GM21737 (cell line): ENCODE measurements around the gene CORO1C.
"Not testable (repeated sequence)": the region's sequence is repeated elsewhere in the genome, so short reads cannot be mapped to it uniquely, and the experiment has no call there.

Experiments
- ATAC-seq: cut with Tn5 transposase; IDR thresholded peaks from one replicate; pipeline ENCODE4 v1.9.1; 2021; ENCODE audit warnings: mild to moderate bottlenecking, moderate library complexity; ENCODE audit not compliant: unreplicated experiment

The CORO1C gene

DNA sequence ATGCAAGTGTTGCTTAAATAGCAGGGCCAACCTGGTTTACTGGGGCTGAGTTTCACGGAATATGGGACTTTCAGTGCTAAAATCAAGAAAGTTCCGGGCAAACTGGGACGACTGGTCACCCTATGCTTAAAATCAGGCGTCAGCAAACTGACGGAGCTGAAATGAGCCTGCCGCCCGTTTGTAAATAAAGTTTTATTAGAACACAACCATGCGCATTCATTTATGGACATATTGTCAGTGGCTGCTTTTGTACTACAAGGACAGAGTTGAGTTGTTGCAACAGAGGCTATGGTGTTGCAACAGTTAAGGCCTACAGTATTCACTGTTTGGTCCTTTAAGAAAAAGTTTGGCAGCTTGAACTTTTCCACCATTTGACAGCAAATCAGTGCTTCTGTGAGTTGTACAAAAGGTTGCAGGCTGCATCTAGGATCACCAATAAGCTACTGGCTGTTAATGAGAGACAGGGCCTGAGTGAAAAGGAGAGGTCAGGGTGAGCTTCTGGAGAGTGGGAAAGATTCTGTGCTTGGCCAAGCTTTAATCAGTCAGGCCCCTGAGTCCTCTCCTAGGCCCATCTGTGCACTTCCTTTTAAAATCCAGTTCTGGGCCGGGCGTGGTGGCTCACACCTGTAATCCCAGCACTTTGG, 111.0 kb downstream of the CORO1C start:
- no peak for ATAC-seq

DNA sequence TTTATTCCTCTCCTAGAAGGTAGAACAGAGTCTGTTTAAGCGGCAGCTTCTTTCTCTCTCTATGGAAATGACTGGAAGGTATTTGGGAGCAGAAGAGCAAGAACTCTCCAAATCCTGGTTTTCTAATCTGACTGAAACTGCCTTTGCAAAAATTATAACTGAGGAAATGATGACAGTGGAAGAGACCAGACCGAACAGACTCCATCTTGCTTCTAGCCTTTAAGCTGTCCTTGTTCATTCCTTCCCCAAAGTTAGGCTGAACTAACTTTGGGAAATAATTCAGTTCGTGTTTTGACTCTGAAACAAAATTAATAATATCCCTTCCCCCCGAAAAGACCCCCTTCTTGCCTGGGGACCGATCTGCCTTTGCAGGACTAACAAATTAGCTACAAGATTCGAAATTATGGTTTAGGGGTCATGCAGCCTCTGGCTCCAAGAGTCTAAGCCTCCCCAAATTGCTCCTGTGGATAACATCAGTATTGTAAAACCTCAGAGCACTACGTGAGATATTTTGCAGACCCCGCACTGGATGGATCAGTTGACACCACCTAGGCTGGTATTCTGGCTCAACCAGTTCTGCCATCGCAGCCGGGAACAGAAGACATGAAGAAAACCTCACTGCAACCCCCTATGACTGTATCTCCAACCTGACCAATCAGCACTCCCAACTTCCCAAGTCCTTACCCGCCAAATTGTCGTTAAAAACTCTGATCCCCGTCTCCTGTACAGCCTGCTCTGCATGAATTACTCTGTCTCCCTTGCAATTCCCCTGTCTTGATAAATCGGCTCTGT, 111.8 kb downstream of the CORO1C start:
- ATAC-seq, result no peak

DNA sequence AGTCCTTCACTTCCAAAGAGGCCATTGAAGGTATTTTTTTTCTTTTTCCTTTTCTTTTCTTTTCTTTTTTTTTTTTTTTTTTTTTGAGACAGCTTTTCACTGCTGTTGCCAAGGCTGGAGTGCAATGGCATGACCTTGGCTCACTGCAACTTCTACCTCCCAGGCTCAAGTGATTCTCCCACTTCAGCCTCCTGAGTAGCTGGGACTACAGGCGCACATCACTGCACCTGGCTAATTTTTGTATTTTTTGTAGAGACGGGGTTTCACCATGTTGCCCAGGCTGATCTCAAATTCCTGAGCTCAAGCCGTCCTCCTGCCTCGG, 112.4 kb downstream of the CORO1C start:
- not testable (repeated sequence) for ATAC-seq

DNA sequence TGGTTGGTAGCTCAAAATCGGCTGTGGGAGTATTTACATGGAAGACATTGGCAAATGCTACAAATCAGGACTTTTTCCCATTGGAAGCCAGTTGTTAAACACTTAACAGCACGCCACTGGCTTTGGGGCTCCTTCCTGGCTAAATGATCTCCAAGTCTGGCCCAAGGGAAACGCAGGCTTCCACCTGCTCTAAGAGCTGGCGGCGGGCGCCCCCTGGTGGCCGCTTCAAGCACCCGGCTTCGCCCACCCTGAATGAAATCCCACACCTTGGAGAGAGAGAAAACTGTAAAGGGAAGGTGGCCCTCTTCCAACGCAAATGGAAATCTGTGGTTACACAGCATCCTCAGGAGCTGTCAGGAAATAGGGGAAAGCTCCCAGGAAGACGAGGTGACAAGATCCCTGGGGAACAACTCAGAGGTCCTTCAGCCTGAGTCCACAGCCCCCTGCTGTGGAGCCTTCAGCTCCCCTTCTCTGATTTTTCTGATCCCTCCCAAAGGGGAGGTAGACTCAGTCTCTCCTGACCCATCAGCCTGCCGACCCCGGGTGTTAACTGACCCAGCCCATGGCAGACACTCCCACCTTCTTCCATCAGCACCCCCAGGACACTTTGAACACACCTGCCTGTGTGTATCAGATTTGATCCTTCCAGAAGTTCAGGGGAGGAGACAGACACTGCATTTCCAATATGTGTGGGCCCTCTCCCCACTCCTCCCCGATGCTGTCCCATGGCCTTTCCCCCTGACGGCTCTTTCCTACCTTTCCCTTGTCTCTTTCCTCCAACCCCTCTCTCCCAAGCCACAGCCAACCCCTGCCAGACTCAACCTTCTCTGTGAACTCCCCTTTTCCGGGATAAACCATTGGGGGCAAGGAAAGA, 113.0 kb downstream of the CORO1C start:
- peak; percentile 37 for ATAC-seq

DNA sequence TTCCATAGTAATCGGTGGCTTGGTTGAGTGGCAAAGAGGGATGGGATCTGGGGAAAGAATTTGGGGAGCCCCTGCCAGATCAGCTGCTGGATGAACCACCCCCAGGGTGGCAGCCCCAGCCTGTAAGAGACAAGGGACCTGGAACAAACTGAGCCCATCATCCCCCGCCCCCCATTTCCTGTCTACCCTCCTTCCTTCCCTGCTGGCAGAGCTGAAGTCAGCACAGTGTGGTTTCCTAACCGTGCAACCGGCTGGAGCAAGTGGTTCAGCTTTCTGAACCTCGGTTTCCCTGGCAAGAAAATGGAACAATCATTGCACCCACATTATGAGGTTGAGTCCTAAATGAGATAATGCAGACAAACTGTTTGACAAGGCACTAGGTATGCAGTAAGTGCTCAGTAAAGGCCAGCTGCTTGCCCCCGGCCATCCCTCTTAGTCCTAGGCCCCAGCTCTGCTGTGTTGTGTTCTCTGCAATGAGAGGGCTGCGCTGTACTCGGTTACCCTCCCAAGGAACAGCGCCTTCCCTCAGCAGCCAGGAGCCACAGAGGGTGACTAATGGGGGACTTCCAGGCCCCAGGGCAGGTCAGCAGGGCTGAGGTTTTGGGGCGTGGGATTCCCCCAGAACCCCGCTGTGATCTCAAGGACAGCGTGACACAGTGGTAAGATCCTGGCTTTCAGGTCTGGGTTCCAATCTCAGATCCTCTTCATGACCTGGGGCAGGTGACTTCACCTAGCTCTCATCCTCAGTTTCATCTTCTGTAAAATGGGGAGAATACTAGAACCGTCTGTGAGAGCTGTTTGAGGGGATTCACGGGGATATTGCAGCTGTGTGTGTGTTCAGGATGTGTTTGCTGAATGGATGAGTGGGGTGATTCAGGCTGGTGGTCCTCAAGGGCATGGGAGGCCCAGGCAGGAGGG, 114.1 kb downstream of the CORO1C start:
- peak; percentile 71 for ATAC-seq

DNA sequence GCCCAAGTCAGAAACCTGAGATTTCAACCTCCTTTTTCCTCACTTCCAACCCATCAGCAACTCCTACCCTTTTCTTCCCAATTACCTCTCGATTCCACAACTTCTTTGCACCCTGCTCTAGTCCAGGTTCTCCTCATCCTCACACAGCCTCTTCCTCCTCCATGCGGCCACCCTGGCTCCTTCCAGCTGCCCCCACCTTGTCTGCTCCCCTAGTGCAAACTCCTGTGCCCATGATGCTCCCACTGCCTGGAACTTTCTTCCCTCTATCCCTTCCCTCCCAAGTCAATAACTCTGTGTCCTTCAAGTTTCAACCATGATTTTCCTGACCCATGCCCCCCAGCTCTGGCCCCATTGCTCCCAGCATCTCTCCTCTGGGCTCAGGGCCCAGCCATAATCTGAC, 115.0 kb downstream of the CORO1C start:
- ATAC-seq, result no peak

DNA sequence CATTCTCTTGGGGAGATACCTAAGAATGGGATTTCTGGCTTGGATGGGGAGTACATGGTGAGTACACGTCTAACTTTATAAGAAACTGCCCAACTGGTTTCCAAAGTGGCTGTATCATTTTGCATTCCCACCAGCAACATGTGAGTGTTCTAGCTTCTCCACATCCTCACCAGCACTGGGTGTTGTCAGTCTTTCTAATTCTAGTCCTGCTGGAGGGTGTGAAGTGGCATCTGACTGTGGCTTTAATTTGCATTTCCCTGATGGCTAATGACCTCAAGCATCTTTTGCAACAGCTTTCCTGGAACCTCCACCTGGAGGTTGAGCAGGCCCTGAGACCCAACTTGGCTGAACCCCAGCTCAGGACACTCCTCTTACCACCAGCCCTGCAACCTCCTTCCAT, 115.4 kb downstream of the CORO1C start:
- ATAC-seq, result no peak

DNA sequence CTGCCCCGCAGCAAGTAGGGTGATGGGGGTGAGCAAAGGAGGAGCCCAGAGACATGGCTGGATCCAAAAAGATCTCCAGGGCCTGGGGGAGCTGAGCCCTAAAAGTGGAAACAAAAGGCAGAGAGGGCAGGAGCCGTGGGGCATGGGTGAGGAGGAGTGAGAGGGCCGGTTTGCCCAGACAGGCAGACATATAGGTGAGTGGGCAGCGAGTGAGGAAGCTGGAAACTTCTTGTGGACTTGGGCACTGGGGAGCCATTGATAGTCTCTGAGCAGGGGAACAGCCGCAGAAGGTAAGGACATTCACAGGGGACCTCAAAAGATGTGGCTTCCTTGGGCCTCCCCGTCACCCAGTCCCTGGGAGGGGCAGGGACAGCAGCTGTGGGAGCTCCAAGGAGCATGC, 116.7 kb downstream of the CORO1C start:
- no peak for ATAC-seq

DNA sequence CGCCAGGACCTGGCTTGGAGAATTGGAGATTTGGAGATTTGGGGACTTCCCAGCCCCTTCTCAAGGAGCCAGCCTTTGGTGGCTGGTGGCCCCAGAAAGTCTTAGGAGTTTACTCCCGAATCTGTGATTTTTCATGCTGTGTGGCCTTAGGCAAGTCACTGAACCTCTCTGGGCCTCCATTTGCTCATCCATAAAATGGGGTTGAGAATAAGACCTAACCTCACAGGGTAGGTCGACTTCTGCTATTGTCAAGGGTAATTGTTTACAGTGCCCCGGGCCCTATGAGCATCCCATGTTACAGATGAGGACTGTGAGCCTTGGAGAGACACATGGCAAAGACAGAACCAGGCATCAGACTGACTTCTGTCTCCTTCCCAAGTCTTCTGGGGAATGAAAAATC, 117.3 kb downstream of the CORO1C start:
- no peak for ATAC-seq

DNA sequence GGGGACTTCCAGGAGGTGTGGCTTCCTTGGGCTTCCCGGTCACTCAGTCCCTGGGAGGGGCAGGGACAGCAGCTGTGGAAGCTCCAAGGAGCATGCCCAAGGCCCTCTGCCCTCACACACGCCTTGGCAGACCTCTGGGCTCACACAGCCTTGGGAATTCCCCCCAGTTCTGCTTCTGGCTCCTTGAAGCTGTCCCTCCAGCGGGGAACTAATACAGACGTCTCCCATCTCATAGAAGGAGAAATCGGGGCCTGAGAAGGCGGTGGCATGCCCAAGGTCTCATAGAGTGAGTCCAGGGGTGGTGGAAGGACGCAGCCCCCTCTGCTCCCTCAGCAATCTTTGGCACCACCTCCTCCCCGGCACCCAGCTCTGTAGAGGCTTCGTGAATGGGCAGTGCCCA, 117.8 kb downstream of the CORO1C start:
- no peak for ATAC-seq

DNA sequence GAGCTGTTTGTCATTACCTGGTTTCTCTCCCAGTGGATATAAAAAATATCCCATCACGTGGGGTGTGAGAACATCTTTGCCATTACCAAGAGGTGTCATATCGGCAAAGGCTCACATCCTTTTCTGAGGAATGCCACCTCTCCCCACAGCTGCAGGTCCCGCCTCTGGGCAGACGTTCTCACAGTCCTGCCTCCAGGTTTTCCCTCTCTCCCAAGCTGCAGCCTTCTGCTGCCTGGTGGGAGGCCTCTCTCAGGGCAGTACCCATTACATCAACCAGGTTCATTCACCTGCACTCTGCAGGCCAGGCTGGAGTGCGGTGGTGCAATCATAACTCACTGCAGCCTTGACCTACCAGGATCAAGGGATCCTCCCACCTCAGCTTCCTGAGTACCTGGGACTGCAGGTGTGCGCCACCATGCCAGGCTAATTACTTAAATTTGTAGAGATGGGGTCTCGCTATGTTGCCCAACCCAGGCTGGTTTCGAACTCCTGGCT, 118.5 kb downstream of the CORO1C start:
- ATAC-seq, result no peak

DNA sequence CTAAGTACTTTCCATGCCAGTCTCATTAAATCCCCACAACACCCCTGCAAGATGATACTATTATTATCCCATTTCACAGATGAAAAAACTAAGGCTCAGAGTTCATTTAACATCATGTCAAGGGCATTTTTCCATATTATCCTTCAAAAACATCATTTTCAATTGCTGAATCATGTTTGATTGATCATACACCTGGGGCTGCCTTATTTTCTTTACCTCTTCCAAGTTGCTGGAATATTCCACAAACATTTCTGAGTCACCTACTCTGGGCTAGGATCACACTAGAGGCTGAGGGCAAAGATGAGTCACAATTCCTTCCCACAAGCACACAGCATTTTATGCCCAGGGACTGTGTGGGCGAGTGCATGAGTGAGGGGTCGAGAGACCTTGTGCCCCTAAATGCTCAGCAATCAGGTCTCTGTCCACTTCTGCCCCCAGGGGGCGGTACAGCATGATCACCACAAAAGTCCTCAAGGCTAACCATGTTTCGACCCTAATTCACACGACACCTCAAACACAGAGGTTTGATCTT, 119.4 kb downstream of the CORO1C start:
- ATAC-seq, result no peak

DNA sequence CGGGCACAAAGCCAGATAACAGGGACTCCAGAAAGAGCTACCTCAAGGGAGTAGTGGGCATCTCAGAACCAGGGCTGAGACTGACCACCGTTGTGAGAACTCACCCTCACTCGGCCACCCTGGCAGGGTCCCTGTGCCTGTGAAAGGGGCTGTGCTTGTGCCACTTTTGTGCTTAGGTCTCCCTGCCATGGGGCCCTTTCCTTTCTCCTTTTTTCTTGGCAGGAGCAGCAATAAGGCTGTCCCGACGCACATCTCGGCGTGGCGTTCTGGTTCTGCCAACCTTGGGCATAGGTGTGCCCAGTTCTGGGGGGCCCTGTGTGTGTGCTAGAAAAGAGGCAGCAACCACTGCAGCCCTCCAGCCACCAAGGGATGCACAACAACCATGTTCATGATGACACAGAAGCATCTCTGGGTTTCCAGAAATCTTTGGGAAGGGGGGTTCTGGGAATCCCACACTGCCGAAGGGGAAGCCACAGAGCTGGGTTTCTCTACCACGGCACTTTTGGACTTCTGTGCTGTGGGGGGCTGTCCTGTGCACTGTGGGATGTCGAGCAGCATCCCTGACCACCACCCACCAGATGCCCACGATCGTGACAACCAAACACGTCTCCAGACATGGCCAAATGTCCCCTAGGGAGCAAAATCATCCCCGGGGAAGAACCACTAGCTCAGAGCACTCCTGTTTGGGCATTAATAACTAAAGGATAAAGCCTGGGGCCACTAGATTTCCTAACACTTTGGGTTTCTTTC, 120.3 kb downstream of the CORO1C start:
- no peak for ATAC-seq

DNA sequence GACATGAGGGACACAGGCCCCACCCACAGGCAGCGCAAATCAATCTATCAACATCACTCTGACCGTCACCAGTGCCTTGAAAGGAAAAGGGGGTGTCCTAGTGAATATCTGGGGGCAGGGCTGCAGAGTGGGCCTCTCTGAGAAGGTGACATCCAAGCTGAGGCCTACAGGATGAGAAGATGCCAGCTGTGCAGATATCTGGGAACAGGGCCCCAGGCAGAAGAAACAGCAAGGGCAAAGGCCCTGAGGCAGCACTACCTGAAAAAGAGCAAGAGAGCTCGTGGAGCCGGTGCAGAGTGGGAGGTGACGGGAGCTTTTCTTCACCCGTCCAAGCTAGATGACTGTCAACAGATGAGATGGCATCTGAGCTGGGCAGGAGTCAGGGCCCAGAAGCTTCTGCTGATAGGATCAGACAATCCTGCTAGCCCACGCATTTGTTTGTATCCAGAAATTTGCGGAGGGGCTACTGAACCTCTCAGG, 120.9 kb downstream of the CORO1C start:
- ATAC-seq, result no peak

DNA sequence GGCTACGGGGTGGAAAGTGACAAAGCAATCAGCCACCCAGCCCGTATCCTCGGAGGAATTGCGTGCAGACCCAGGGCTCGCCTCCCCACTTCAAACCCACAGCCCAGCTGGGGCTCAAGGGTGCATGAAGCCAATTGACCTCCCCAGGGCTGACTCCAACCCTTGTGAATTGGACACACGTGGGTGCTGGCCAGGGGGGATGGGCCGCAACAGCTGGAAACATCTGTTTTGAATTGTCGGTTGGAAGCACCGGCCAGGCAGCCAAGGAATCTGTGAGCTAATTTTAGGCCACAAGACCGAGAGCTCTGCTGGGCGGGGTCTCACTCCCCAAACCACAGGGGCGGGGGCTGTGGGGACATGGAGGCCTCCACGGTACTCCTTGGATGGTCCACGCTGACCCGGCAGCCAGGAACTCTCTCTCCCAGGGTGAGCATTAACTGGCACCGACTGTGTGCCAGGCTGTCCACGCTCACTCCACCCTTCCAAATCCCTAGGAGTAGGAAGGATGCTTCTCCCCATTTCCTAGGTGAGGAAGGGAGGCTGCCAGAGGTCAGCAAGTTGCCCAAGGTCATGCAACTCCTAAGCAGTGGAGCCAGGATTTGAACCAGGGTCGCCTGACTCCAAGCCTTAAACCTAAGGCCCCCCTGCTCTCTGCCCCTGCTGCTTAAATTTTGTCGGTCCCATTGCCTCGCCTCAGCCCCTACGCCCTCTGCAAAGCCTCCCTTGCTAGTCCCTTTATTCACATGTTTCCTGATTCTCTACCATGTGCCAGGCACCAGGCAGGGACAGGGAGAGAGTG, 121.6 kb downstream of the CORO1C start:
- no peak for ATAC-seq

DNA sequence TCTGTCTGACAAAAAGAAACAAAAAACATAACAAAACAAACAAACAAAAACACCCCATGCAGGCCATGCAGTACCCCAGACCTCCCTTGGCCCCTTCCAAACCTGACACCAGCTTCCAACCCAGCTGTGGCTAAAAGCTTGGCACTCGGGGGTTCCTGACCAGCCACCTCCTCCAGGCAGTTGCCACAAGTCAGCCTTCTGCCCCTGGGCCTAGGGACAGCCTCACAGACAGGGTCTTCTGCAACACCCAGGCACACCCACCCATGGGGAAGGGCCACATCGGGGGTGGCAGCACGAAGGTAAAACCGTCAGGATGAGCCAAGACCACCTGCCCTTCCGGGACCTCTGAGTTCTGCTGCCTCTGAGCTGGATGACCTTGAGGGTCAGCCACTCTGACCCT, 122.7 kb downstream of the CORO1C start:
- no peak for ATAC-seq

DNA sequence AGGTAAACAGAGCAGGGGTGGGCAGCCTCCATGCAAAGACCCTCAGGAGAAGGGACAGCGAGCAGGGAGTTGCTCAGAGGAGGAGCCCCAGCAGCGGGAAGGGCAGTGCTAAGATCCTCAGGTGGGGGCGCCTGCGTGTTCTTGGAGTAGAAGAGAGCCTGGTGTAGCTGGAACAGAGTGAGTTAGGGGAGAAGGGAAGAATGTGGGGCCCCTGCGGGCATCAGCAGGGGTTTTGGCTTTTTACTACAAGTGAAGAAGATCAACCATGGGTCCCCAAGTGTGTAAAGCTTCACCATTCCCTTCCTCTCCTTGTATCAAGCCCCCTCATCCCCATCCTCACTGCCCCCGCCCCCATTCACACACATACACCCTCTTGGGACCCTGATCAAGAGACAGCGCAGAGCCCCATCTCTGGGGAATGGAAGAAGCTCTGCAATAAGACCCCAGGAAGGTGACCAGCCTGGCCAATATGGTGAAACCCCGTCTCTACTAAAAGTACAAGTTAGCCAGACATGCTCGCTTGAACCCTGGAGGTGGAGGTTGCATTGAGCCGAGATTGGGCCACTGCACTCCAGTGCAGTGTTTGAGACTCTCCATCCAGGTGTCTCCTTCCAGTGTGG, 123.2 kb downstream of the CORO1C start:
- no peak for ATAC-seq

DNA sequence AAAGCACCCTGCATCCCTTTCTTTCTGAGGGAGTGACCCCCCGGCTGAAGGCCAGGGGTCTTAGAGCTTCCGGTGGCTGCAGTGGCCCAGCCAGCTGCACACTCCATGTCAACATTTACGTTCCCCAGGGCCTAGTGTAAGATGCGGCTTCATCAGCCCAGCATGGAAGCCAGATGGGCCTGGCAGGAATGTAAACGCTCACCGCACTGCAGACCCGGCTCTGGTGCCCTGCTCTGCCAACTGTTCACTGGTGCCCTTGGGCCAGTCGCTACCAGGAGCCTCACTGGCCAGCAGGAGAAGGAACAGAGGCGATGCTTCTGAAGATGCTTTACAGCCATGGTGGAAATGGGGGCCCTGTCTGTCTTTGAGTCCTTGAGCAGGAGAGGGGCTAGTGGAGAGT, 124.8 kb downstream of the CORO1C start:
- no peak for ATAC-seq
